Effector memory CD8-positive, alpha-beta T cell (primary cell): Measurements from ENCODE around the gene CLNS1A.
"Not testable (repeated sequence)": the region's sequence is repeated elsewhere in the genome, so short reads cannot be mapped to it uniquely, and the experiment has no call there.

Experiments used
- ATAC-seq: fragments of 150-1000 bp; cut with Tn5 transposase; replicated peaks from 2 replicates; pipeline ENCODE4 v1.10.0; 2021; ENCODE audit warnings: mild to moderate bottlenecking, moderate library complexity
- DNase-seq, 3 experiments: peaks; one replicate each; pipeline ENCODE4 v3.0.0; 2021
- H3K27ac Mint-ChIP-seq, 2 donors: one replicate each; pipeline ENCODE4 v1.8.0; 2022; ENCODE audit warnings: mild to moderate bottlenecking in 2 of 2, mixed read lengths in 2 of 2, moderate library complexity in 2 of 2
- H3K27me3 Mint-ChIP-seq, 2 donors: one replicate each; pipeline ENCODE4 v1.8.0; 2022; ENCODE audit warnings: mixed read lengths in 2 of 2
- H3K36me3 Mint-ChIP-seq: one replicate; pipeline ENCODE4 v1.8.0; 2022; ENCODE audit warnings: mild to moderate bottlenecking, moderate library complexity, mixed read lengths; ENCODE audit not compliant: insufficient read depth
- H3K4me1 Mint-ChIP-seq, 2 donors: one replicate each; pipeline ENCODE4 v1.8.0; 2022; ENCODE audit warnings: low read depth in 2 of 2, mixed read lengths in 2 of 2
- H3K4me3 Mint-ChIP-seq, 2 donors: one replicate each; pipeline ENCODE4 v1.8.0; 2022; ENCODE audit warnings: mild to moderate bottlenecking in 2 of 2, mixed read lengths in 2 of 2, moderate library complexity in 2 of 2
- H3K9me3 Mint-ChIP-seq, 2 donors: one replicate each; pipeline ENCODE4 v1.8.0; 2022; ENCODE audit warnings: mixed read lengths in 2 of 2

CLNS1A gene

GRCh38 chr11:77598195-77598594, 39.4 kb downstream of the CLNS1A start:
- Mint-ChIP-seq H3K36me3 (no peaks in the 10 kb centered on the region), H3K27ac (no peak overlapping the region), H3K4me3 (no peak overlapping the region), H3K9me3 (no peaks in the 10 kb centered on the region), H3K4me1 (no peaks in the 10 kb centered on the region), H3K27me3 (no peaks in the 10 kb centered on the region)
- DNase-seq (no peak), ATAC-seq (no peak)

- Mint-ChIP-seq H3K9me3 (no peaks in the 10 kb centered on the region), H3K4me1 (no peaks in the 10 kb centered on the region), H3K27ac (no peak overlapping the region), H3K27me3 (no peaks in the 10 kb centered on the region), H3K4me3 (no peak overlapping the region), H3K36me3 (no peaks in the 10 kb centered on the region)
- no peak for DNase-seq
- ATAC-seq = no peak
Observed at GRCh38 chr11:77596626-77597025, 41.0 kb downstream of the CLNS1A start.

GRCh38 chr11:77593883-77594282, 43.7 kb downstream of the CLNS1A start:
- ATAC-seq (no peak), DNase-seq (no peak)
- Mint-ChIP-seq H3K36me3 (peaks cover 3% of the 10 kb centered on the region), H3K4me3 (no peak overlapping the region), H3K27me3 (no peaks in the 10 kb centered on the region), H3K9me3 (no peaks in the 10 kb centered on the region), H3K4me1 (peaks cover 13 to 14% of the 10 kb centered on the region in 2 donors), H3K27ac (no peak overlapping the region)

GRCh38 chr11:77592727-77593126, 44.9 kb downstream of the CLNS1A start:
- H3K27me3 Mint-ChIP-seq = no peaks in the 10 kb centered on the region
- H3K4me1 Mint-ChIP-seq = peaks cover 15 to 17% of the 10 kb centered on the region in 2 donors
- no peaks in the 10 kb centered on the region for H3K9me3 Mint-ChIP-seq
- DNase-seq (no peak), ATAC-seq (no peak)
- peaks cover 9% of the 10 kb centered on the region for H3K36me3 Mint-ChIP-seq
- H3K27ac Mint-ChIP-seq = no peak overlapping the region
- H3K4me3 Mint-ChIP-seq = no peak overlapping the region

DNA sequence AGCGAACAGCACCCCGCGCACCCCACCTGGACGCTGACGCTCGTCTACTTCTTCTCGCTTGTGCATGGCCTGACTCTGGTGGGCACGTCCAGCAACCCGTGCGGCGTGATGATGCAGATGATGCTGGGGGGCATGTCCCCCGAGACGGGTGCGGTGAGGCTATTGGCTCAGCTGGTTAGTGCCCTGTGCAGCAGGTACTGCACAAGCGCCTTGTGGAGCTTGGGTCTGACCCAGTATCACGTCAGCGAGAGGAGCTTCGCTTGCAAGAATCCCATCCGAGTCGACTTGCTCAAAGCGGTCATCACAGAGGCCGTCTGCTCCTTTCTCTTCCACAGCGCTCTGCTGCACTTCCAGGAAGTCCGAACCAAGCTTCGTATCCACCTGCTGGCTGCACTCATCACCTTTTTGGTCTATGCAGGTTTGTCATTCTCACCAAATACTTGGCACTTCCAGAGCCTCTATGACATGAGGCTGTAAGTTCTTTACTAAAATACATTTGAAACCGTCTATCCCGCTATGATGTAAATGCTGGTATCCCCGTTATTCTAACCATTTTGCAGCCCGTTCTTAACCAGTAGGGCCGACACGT, 47.3 kb downstream of the CLNS1A start:
- peaks cover 9% of the 10 kb centered on the region for H3K36me3 Mint-ChIP-seq
- peaks cover 16 to 21% of the 10 kb centered on the region in 2 donors for H3K27me3 Mint-ChIP-seq
- H3K9me3 Mint-ChIP-seq = no peaks in the 10 kb centered on the region
- H3K27ac Mint-ChIP-seq = peak overlapping the region; percentile 55 to 57
- ATAC-seq (no peak), DNase-seq (no peak)
- H3K4me1 Mint-ChIP-seq = peaks cover 15 to 17% of the 10 kb centered on the region in 2 donors
- H3K4me3 Mint-ChIP-seq = peak overlapping the region; percentile 88 to 91

- Mint-ChIP-seq H3K4me3 (peak within 1 kb of the TSS; percentile 88 to 91), H3K27me3 (peaks cover 22 to 27% of the 10 kb centered on the region in 2 donors), H3K9me3 (no peaks in the 10 kb centered on the region), H3K36me3 (peaks cover 9% of the 10 kb centered on the region), H3K27ac (peak within 1 kb of the TSS; percentile 55 to 71), H3K4me1 (peaks cover 15 to 17% of the 10 kb centered on the region in 2 donors)
- DNase-seq = peak; percentile 11 to 36 (median 11)
- ATAC-seq = peak; percentile 71
Observed at GRCh38 chr11:77589521-77590193, 47.9 kb downstream of the CLNS1A start, which contains the start of gene AQP11. Gene AQP11, plus strand, starts transcription at chr11:77589953. Its CDS starts 40 bp downstream, at chr11:77589993.

DNA sequence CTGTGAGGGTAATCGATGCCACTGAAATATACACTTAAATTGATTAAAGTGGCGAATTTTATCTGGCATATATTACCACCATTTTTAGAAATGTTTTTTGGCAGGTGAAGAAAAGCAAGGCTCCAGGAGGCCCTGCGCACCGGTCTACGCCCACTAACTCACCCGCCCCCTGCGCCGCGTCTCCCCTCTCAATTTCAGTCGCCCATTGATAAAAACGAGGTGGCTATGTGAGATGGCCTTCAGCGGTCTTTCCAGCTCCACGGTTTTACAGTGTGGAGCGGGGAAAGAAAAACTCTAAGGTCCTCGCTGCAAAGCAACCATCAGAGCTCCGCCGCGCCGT, 48.4 kb downstream of the CLNS1A start:
- H3K27ac Mint-ChIP-seq = peak overlapping the region; percentile 55 to 71
- H3K36me3 Mint-ChIP-seq = peaks cover 9% of the 10 kb centered on the region
- no peaks in the 10 kb centered on the region for H3K9me3 Mint-ChIP-seq

DNA sequence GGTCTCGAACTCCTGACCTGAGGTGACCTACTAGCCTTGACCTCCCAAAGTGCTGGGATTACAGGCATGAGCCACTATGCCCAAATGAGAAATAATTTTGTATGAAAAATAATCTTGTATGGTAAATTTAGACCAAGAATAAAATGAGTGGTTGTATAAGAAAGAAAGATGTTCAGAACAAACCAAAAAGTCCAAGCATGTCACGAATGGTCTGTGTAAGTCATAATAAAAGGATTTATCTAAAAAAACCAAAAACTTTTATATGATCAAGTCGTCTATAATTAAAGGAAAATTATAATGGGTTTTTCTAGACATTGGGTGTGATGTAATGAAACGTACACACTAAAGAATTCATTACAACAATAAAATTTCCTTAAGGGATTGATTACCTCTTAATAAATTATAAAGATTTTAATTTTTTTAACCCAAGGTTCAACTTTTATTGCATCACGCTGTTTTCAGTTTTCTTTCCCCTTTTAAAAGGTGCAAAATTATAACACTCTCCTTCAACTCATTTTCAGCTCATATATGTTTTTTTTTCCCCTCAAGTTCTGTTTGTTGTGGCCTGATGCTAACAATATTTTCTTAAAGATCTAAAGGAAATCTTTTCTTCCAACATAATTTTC, 56.8 kb downstream of the CLNS1A start:
- ATAC-seq (no peak), DNase-seq (no peak)
- Mint-ChIP-seq H3K4me3 (no peak overlapping the region), H3K36me3 (no peaks in the 10 kb centered on the region), H3K9me3 (no peaks in the 10 kb centered on the region), H3K27ac (no peak overlapping the region), H3K27me3 (peaks cover 11 to 12% of the 10 kb centered on the region in 2 donors), H3K4me1 (no peaks in the 10 kb centered on the region)

More for the DNA sequence above, 48.4 kb downstream of the CLNS1A start:
- Mint-ChIP-seq H3K27me3 (peaks cover 22 to 27% of the 10 kb centered on the region in 2 donors), H3K4me3 (peak overlapping the region; percentile 88 to 91), H3K4me1 (peaks cover 15 to 17% of the 10 kb centered on the region in 2 donors)
- ATAC-seq (peak; percentile 40), DNase-seq (no peak)

DNA sequence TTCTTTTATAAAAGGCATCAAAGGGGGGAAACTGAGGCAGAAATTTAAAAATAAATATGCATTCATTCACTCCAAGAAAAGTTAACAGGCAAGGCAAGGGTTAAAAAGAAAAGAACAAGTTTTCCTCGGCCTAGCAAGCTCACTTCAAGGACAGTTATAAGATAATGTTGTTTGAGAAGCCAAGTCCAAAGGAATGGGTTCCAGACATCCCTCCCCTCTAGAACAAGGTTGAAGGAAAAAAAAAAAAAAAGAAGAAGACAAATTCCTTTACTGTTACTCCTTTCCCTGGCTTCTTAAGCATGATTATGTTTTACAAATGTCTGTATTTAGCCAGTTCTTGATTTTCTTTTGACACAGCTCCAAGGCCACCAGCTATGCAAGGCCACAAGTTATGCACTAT, 62.2 kb downstream of the CLNS1A start:
- not testable (repeated sequence) for DNase-seq, ATAC-seq, H3K36me3 Mint-ChIP-seq, H3K4me1 Mint-ChIP-seq, H3K27me3 Mint-ChIP-seq, H3K27ac Mint-ChIP-seq, H3K4me3 Mint-ChIP-seq, H3K9me3 Mint-ChIP-seq

DNA sequence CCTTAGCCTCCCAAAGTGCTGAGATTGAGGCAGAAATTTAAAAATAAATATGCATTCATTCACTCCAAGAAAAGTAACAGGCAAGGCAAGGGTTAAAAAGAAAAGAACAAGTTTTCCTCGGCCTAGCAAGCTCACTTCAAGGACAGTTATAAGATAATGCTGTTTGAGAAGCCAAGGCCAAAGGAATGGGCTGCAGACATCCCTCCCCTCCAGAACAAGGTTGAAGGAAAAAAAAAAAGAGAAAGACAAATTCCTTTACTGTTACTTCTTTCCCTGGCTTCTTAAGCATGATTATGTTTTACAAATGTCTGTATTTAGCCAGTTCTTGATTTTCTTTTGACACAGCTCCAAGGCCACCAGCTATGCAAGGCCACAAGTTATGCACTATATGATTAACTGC, 66.7 kb downstream of the CLNS1A start:
- H3K4me3 Mint-ChIP-seq, H3K36me3 Mint-ChIP-seq, H3K27ac Mint-ChIP-seq, H3K4me1 Mint-ChIP-seq, ATAC-seq, DNase-seq, H3K9me3 Mint-ChIP-seq: not testable (repeated sequence)
- peaks cover 32 to 44% of the 10 kb centered on the region in 2 donors for H3K27me3 Mint-ChIP-seq

- Mint-ChIP-seq H3K36me3 (no peaks in the 10 kb centered on the region), H3K27ac (no peak overlapping the region), H3K4me3 (no peak overlapping the region), H3K9me3 (no peaks in the 10 kb centered on the region), H3K4me1 (no peaks in the 10 kb centered on the region), H3K27me3 (peaks cover 37 to 44% of the 10 kb centered on the region in 2 donors)
- DNase-seq (no peak), ATAC-seq (no peak)
Observed at GRCh38 chr11:77569676-77570070, 67.9 kb downstream of the CLNS1A start.

- Mint-ChIP-seq H3K27ac (no peak overlapping the region), H3K36me3 (no peaks in the 10 kb centered on the region), H3K4me1 (no peaks in the 10 kb centered on the region), H3K9me3 (no peaks in the 10 kb centered on the region), H3K4me3 (no peak overlapping the region), H3K27me3 (peaks cover 43 to 44% of the 10 kb centered on the region in 2 donors)
- ATAC-seq (no peak), DNase-seq (no peak)
Observed at GRCh38 chr11:77568916-77569675, 68.5 kb downstream of the CLNS1A start.

DNA sequence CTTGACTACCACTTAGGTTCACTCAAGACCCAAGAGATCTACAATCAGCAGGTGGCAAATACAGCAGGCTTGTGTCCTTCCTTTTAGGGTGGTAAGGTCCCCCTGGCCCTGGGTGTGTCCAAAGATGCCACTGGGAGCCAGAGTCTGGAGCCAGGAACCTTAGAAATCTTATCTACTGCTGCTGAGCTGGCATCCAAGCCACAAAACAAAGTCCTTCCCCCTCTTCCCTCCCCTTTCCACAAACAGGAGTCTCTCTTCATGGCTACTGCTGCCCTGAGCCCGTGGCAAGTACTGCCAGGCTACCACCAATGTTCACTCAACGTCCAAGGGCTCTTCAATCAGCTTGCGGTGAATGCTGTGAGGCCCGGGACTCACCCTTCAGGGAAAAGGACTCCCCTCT, 69.3 kb downstream of the CLNS1A start:
- Mint-ChIP-seq H3K4me3 (no peak overlapping the region), H3K9me3 (no peaks in the 10 kb centered on the region), H3K27ac (no peak overlapping the region), H3K36me3 (no peaks in the 10 kb centered on the region), H3K27me3 (peaks cover 44 to 45% of the 10 kb centered on the region in 2 donors), H3K4me1 (no peaks in the 10 kb centered on the region)
- ATAC-seq (no peak), DNase-seq (no peak)
